ENCODE measurements around the gene PCNT. TPM values are rescaled to one million over a fixed set of nuclear protein-coding genes. Genes with fewer than 3 reads are reported as not detected.

Gene PCNT
- total RNA-seq, 2 experiments from 2014 or later, result 46.2 to 46.6 TPM

DNA sequence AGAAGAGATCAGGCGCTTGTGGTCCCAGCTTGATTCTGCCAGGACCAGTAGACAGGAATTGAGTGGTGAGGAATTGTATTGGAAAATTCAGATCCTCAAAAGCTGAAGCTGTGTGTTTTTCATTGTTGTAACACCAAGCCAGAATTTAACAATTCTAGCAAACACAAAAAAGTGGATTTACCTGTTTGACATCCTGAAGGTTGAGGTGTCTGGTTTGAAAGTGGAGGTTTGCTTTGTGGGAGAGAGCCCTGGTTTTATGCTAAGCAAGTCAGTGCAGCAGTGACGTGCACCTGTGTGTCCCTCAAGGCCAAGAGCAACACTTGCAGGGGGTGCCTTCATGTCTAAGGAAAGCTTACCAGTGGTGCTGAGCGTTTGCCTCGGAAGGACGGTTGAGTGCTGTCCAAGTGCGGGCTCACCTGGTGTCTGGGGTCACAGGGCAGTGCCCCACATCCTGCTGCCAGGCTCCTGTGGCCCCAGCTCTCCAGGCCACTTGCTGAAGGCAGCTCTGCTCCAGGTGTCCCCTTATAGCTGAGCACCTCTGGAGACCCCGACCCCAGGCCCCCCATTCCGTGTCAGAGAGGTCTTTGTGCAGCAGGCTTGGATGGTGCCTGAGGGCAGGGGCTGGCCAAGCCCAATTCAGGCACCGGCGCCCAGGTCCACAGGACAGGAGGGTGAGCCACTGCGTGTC is 27.7 kb downstream of the PCNT start:
- ChIA-PET POLR2A (interaction anchor here (0.5 kb wide), 1 partner anchor 92 kb away, joined by 3 read pairs; no protein-coding TSS in a partner anchor), CTCF (no interaction called here)
- Mint-ChIP-seq H3K4me1 (ENCODE audit: low read depth) (peaks cover 3% of the 10 kb centered on the region), H3K4me3 (no peak overlapping the region), H3K36me3 (ENCODE audit: low read depth) (peaks cover 42% of the 10 kb centered on the region), H3K27ac (no peak overlapping the region), H3K9me3 (no peaks in the 10 kb centered on the region), H3K27me3 (no peaks in the 10 kb centered on the region)
- no peak for ATAC-seq
- TF ChIP-seq, protein P1, sequence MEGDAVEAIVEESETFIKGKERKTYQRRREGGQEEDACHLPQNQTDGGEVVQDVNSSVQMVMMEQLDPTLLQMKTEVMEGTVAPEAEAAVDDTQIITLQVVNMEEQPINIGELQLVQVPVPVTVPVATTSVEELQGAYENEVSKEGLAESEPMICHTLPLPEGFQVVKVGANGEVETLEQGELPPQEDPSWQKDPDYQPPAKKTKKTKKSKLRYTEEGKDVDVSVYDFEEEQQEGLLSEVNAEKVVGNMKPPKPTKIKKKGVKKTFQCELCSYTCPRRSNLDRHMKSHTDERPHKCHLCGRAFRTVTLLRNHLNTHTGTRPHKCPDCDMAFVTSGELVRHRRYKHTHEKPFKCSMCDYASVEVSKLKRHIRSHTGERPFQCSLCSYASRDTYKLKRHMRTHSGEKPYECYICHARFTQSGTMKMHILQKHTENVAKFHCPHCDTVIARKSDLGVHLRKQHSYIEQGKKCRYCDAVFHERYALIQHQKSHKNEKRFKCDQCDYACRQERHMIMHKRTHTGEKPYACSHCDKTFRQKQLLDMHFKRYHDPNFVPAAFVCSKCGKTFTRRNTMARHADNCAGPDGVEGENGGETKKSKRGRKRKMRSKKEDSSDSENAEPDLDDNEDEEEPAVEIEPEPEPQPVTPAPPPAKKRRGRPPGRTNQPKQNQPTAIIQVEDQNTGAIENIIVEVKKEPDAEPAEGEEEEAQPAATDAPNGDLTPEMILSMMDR (IDR thresholded peaks at IDR 0.05), result no peak
- intact Hi-C loops (cut with micrococcal nuclease), result no loop called here
- DNase-seq, result no peak

DNA sequence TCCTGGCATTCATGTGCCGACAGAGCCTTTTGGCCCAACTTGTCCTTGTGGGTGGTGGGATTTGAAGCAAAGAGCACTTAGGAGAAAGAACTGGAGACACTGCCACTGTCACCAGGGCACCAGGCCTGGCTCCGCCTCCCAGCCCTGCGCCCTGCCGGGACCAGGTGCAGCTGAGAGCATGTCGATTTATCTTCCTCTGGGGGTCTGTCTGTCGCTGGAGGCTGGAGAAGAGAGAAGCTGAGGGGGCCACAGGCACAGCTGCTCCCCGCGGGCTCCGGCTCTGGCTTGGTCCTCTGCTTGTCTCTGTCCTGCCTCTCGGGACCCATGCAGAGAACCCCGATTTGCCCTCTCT is 28.2 kb downstream of the PCNT start:
- H3K36me3 Mint-ChIP-seq (ENCODE audit: low read depth), result peaks cover 42% of the 10 kb centered on the region
- ChIA-PET POLR2A (no interaction called here), CTCF (no interaction called here)

DNA sequence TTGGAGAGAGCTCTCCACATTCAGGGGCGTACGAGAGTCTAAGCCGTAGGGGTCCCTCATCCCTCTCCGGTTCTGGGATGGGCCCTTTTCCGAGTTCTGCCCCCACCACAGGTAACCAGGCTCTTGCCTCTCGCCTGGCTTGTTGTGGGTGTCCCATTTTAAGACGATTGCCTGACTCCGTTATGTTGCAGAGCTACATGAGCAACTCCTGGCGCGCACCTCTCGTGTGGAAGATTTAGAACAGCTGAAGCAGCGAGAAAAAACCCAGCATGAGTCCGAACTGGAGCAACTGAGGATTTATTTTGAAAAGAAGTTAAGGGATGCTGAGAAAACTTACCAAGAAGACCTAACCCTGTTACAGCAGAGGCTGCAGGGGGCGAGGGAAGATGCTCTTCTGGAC is 29.0 kb downstream of the PCNT start:
- intact Hi-C loops (cut with micrococcal nuclease), result no loop called here
- ChIA-PET CTCF (no interaction called here), POLR2A (no interaction called here)
- no peak overlapping the region for H3K27ac Mint-ChIP-seq
- peaks cover 40% of the 10 kb centered on the region for H3K36me3 Mint-ChIP-seq (ENCODE audit: low read depth)
- TF ChIP-seq, protein P1 (IDR thresholded peaks at IDR 0.05), result no peak
- no peak for DNase-seq
- no peak overlapping the region for H3K4me3 Mint-ChIP-seq
- no peak for ATAC-seq
- H3K4me1 Mint-ChIP-seq (ENCODE audit: low read depth), result peaks cover 3% of the 10 kb centered on the region
- no peaks in the 10 kb centered on the region for H3K27me3 Mint-ChIP-seq
- H3K9me3 Mint-ChIP-seq, result no peaks in the 10 kb centered on the region

More for the DNA sequence above, 28.2 kb downstream of the PCNT start:
- intact Hi-C loops (cut with micrococcal nuclease), result no loop called here
- no peaks in the 10 kb centered on the region for H3K27me3 Mint-ChIP-seq
- H3K4me1 Mint-ChIP-seq (ENCODE audit: low read depth), result peaks cover 3% of the 10 kb centered on the region
- no peak for ATAC-seq
- no peak overlapping the region for H3K4me3 Mint-ChIP-seq
- H3K9me3 Mint-ChIP-seq, result no peaks in the 10 kb centered on the region
- no peak overlapping the region for H3K27ac Mint-ChIP-seq
- no peak for DNase-seq
- TF ChIP-seq, protein P1 (IDR thresholded peaks at IDR 0.05), result no peak

DNA sequence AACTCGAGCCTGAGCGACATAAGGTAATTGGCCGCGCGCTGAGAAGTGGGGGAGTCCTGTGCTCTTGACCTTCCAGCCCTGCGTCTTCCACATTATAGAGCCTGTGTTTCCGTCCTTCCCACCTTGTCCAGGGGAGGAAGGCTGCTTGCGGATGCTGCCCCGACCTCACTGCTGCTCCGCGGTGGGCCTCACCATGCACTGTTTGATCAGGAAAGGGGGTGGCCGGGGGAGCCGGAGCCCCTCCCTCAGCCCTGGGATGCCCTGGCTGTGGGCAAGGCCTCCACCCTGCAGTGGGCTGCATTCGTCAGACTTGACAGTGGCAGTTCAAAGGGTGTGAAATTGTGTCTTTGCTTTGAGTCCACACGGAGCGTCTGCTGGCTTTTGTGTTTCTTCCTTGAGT is 30.1 kb downstream of the PCNT start:
- Mint-ChIP-seq H3K4me3 (no peak overlapping the region), H3K4me1 (ENCODE audit: low read depth) (peaks cover 3% of the 10 kb centered on the region), H3K27me3 (no peaks in the 10 kb centered on the region), H3K27ac (no peak overlapping the region), H3K9me3 (no peaks in the 10 kb centered on the region), H3K36me3 (ENCODE audit: low read depth) (peaks cover 42% of the 10 kb centered on the region)
- DNase-seq (no peak), ATAC-seq (no peak)
- intact Hi-C loops (cut with micrococcal nuclease), result no loop called here
- TF ChIP-seq, protein P1 (IDR thresholded peaks at IDR 0.05), result no peak
- POLR2A ChIA-PET, result no interaction called here
- CTCF ChIA-PET, result no interaction called here

GRCh38 chr21:46354518-46354917 is 30.6 kb downstream of the PCNT start:
- POLR2A ChIA-PET, result no interaction called here
- TF ChIP-seq, protein P1 (IDR thresholded peaks at IDR 0.05), result no peak

More at GRCh38 chr21:46354518-46354917, 30.6 kb downstream of the PCNT start:
- intact Hi-C loops (cut with micrococcal nuclease), result no loop called here
- peaks cover 3% of the 10 kb centered on the region for H3K4me1 Mint-ChIP-seq (ENCODE audit: low read depth)
- H3K36me3 Mint-ChIP-seq (ENCODE audit: low read depth), result peaks cover 38% of the 10 kb centered on the region
- H3K27ac Mint-ChIP-seq, result no peak overlapping the region
- H3K4me3 Mint-ChIP-seq, result no peak overlapping the region
- H3K9me3 Mint-ChIP-seq, result no peaks in the 10 kb centered on the region
- DNase-seq (no peak), ATAC-seq (no peak)
- CTCF ChIA-PET, result interaction anchor here (1.1 kb wide), 1 partner anchor 32 kb away, joined by 3 read pairs; no protein-coding TSS in a partner anchor
- no peaks in the 10 kb centered on the region for H3K27me3 Mint-ChIP-seq
